NCI-H1105 (cell line): ENCODE data around the gene DAP.
"Not testable (repeated sequence)": the region's sequence is repeated elsewhere in the genome, so short reads cannot be mapped to it uniquely, and the experiment has no call there.

Source experiments
- DNase-seq: peaks from one replicate; lab custom pipeline; 2025; lab: John Stamatoyannopoulos, UW

Gene DAP

DNA sequence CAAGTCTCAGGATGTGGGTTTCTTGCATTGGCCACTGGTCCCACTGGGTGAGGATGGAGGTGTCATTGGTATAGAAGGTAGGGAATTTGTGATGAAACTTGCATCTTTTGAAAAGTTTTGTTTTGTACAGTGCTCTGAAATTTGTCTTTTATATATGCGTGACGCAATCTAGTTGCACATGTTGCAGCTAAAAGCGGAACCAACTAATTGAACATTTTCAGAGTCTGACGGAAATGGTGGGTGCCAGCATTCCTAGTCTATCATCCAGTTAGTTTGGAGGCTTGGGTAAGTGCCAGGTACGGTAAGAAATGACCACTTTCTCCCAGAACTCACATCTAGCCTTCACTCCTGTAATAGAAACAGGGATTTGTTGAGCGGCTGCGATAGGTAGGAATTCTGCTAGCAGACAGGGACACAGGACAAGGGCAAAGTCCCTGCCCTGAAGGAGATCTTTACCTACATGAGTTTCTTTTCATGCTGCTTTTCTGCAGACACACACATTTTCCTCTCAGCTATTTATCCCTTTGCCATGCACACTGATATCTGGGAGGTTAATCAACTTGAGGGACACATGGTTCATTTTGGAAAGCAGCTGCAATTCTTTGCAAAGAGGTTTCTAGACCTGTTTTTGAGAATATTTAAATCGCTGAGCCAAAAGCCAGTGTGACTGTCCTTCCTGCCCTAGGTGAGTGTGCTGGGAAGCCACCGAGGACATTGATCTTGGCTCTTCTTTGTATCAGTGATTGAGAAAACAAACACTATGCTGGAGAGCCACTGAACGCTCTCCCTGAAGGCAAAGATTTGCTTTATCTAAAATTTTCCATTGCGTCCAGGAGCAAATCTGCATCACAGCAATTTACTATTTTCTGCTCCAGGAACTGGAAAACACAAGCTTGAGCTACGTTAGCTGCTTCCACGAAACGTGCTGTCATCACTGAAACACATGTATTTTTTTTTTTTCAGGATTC, 89.7 kb downstream of the DAP start:
- DNase-seq, result no peak

DNA sequence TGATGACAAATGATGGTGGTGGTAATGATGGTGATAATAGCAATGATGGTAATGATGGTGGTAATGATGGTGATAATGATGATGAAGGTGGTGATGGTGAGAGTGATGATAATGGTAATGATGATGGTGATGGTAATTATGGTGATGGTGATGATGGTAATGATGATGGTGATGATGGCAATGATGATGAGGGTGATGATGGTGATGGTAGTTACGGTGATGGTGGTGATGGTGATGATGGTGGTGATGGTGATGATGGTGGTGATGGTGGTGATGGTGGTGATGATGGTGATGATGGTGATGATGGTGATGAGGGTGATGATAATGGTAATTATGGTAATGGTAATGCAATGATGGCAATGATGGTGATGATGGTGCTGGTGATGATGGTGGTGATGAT, 91.1 kb downstream of the DAP start:
- no peak for DNase-seq

DNA sequence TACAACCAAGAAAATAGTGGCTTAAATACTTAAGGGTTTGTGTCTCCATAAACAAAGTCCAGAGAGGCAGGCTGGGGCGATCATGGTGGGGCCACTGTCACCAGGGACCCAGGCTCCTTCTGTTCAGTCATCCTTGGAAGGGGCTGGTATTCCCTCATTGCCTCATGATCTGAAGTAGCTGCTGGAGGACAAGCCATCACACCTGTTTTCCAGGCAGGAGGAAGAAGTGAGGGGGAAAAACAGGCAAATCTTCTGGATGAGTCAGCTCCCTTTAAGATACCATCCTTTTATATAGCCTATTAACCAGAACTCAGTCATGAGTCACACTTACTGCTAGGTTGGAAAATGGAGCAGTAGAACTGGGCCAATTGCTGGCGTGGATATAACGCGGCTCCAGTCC, 92.3 kb downstream of the DAP start:
- DNase-seq, result no peak

DNA sequence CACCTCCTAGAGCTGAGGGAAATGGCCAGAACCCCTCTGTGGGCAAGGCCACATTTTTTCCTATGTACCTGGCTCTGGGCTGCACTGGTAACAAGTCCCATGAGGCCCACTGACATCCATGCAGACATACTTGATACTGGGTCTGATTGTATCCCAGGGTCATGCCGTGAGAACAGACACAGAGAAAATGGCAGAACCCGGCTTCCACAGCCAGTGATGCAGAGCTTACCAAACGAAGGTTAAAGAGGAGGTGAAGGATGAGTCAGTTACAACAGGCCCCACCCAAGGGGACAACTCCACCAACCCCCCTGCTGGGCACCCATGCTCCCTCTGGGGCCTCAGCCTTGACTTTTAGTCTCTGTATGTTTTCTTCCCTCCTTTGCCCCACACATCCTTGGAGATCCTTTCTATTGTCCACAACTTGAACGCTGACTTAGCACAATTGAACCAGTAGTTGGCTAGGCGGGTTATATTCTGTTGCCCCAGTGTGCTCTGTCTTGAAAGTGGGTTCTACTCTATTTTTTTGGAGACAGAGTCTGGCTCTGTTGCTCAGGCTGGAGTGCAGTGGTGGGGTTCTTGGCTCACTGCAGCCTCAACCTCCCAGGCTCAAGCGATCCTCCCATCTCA, 93.5 kb downstream of the DAP start:
- DNase-seq, result no peak

DNA sequence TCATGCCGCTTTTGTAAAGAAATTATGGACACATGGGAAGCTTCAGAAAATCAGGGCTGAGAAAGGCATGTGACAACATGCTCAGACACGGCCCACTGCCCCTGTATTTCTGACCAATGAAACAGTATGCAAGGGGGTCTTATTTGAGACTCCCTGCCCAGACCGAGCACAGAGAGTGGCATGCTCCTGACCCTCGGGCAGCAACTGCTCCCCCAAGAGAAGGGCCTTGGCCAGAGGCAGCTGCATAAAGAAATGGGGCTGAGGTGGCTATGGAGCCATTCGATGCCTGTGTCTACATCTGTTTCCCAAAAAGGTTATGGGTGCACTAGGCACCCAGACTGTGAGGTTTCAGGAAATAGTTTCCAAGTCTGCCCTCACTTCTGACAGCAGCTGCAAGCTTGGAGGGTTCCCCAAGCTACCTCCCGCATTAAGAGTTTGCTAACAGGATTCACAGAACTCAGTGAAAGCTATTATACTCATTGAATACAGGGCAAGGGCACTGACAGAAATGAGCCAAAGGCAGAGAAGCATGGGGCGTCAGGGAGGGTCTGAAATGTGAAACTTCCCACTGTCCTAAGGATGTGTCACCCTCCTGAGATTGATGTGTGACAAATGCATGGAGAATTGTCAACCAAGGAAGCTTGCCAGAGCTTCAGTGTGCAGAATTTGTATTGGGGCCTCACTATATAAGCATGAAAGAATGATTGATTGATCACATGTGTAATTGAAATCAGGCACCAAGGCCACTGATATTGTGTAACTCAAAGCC, 94.3 kb downstream of the DAP start:
- DNase-seq, result no peak

DNA sequence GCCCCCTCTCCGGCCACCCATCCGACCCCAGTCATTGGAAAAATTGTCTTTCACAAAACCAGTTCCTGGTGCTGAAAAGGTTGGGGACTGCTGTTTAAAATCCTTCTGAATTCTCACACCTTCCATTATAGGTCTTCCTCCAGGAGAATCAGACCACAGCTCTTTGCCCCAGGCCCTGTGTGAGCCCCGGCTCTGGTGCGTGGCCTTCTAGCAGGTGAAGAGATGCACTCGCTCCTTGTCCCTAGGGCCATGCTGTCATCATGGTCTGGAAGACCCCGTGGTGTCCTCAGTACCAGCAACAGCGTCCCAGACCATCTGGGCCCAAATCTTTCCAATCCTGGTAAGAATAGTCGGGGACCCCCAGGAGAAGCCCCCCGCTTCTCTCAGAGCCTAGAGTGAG, 95.2 kb downstream of the DAP start:
- no peak for DNase-seq

DNA sequence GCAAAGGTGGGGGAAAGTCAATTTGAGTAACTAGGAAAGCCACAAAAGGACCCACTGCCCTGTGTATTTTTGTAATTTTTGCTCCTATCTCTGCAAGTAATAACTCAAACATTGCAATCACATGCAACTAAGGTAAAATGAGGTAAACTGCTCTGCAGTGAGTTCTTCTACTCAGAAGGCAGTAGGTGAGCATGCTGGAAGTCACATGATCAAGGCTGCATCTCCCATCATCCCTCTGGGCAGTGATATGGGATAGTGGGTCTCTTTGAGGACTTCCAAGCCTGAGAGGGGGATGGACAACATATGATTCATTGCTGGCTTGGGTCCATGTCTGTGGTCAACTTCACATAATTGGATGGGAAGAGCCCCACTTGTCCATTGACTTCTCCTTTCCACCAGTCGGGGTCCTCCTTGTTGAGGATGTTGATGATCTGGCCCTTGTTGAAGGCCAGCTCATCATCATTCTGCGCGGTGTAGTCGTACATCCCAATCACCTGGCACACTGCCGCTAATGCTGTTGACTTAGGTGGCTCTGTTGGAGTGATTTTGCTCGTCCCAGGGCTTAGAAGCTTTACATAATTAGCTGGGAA, 96.8 kb downstream of the DAP start:
- not testable (repeated sequence) for DNase-seq

DNA sequence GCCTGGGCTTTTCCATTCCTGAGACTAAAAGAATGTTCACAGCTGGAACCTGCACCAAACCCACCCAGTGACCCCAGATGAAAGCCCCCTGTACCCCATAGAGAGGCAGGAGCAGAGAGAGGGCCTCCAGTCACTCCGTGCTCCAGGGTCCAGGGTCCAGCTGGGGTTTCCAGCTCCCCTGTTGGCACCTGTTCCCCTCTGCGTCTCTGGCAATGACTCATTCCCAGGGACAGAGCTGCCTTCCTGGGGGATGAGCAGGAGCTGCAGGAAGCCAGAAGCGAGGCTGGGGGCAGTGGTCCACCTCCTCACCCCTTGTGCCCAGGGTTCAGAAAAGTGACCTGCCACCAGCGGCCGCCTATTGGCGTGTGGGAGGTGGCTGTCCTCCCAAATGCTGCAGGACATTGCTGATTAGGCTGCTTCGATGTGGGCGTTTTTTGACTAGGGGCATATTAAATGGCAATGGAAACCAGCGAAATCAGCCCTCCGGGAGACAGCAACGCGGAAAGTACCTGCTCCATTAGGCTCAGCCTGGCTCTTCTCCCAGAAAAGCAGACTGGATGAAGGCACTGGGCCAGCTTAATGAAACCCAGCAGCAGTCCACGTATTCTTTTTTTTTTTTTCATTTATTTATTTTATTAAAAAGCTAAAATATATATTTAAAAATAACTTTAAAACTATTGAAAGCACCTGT, 97.4 kb downstream of the DAP start:
- DNase-seq, result no peak

DNA sequence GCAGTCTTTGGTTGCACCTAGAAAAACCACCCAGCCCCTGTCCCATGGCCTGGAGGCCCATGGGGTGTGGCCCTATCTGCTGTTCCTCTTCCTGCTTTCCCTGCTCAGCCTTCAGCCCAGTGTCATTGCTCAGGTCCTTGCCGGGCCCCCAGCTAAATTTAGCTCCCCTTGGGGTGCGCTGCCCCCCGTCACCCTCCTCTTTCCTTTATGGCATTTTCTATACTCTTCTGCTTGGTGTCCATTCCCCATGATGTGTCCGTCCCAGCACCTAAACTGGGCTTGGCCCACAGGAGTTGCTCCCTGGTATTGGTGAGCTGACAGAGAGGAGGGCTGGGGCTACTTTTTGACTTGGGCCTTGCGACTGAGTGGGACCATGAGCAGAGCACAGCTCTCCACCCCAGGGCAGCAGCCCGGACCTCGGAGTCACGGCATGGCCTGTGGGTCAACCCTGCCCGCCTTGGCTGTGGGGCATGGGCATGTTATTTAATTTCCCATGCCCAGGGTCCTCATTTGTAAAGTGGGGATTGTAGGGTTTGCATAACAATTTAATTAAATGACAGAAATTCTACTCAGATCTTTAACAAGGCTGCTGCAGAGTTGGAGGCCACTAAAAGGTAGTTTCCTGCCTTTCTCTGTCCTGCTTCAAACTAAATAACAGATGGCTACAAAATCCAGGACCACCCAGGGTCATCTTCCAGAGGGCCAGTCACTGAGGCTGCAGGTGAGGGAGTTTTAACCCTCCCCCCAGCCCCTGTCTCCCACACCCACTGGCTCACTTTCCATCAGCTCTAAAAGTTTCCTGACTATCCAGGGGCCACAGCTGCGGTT, 98.2 kb downstream of the DAP start:
- DNase-seq, result no peak

DNA sequence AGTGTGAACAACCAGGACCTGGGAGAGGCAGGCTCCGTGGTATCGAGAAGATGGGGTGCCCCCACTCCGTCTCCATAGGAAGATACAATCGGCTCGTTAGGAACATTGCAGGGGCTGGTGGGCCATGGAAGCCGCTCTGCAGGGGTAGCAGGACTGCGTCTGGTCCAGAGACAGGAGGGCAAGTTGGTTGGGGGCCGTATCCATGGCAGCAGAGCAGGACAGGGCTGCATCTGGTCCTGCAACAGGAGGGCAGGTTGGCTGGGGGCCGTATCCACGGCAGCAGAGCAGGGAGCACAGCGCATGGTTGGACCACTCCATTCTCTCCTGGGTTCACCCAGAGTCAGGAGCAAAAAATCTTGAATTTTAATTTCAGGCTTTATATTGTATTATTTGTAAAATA, 99.0 kb downstream of the DAP start:
- no peak for DNase-seq

DNA sequence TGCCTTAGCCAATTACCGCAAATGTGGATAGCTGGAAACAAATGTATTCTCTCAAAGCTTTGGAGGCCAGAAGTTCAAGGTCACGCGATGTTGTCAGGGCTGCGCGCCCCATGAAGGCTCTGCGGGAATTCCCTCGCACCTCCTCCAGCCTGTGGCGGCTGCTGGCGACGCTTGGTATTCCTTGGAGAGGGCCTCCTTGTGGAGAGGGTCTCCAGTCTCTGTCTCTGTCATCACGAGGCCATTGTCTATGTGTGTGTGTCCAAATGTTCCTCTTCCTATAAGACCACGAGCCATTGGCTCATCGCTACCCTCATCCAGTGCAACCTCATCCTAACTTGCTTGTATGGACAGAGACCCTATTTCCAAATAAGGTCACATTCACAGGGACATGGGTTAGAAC, 99.6 kb downstream of the DAP start:
- DNase-seq, result no peak

DNA sequence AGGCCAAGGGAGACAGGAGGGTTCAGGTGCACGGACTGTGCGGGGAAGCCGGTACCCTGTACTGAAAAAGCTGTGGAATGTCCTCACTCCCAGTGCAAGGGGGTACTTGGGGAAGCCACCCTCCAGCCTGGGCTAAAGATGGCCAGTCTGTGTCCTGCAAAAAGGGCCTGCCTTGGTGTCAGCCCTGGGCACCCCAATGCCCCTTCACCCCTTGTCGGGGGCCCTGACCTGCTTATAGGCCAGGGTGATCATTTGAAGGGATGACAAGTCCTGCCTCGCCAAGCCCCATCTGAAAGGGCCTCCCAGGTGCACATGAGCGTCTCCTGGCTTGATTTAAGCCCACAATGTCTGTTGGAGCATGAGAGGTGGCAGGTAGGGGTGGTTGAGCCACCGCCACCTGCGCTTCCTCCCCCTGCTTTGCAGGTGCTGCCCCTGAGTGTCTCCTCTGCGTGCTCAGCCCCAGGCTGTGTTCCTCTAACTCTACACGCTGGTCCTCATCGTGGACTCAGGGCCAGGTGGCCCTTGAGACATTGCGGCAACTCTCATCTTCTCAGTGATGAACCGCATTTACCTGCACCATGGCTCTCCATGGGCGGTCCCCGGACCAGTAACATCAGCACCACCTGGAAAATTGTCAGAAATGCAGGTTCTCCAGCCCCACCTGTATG, 100.2 kb downstream of the DAP start:
- DNase-seq, result no peak

DNA sequence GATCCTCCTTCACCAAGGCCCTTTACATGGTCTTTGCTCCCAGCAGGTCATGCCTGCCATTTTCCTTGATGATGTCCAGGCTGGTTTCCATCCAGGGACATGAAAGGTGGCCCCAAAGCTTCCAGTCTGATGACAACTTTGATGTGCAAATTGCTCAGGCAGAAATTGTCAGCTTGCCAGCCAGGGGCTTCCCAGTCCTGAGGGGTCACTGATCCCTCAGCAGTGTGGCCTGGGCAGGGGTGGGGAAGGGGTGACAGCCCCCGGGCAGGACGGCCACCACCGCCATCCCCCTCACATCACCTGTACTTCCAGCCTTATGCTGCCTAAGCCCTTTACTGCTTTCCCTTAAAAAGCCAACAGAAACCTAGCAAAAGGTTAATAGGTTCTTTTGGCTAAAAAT, 100.9 kb downstream of the DAP start:
- DNase-seq, result no peak

DNA sequence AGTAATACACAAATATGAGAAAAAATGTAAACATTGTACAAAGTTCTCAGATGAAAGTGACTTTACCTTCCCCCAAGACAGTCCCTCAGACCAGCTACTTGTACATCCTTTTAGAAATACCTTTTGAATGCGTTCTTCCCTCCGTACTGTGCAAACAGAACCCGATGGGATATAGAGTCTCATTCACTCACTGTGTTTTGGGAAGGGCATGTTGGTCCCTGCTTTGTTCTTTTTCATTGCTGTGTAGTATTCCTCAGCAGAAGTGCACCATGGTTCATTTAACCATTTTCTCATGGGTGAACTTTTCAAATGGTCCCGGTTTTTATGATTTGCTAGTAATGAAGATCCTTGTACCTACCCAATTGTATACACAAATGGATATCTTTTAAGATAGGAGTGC, 102.8 kb downstream of the DAP start:
- no peak for DNase-seq

DNA sequence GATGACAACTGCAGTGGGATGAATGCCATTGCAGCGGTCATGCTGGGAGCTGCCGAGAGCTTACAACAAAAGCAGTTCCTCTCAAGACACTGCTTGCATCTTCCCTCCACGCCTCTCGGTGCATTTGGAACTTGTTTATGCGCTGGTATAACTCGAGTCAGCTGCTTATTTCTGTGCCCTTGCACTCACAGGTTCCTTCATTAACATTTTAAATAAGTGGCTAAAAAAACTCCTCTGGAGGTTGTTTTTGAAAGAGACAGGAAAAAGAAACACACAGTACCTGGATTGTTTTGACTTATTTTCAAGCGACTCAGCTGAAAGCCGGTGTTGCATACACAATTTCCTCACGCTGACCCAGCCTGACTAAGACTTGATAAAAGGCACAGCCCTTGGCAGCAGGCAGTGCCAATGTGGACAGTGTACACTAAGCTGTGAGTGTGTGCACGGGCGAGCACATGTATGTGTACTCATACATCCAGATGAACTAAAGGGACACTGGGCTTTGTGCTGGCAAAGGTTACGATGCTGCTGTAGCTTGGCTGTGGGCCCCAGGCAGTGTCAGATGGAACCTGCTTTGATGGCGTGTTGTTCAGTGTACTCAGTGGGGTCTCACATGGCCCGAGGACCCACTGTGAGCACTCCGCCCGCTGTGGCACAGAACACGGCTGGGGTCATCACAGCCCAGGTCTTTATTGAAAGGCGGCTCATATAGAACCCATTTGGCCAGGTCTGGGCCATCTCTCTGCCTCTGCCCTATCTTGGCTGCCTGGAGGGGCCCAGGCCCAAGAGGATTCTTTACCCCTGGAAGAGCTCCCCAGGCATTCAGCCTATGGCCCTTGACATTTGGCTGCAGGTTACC, 104.8 kb downstream of the DAP start:
- DNase-seq, result no peak

DNA sequence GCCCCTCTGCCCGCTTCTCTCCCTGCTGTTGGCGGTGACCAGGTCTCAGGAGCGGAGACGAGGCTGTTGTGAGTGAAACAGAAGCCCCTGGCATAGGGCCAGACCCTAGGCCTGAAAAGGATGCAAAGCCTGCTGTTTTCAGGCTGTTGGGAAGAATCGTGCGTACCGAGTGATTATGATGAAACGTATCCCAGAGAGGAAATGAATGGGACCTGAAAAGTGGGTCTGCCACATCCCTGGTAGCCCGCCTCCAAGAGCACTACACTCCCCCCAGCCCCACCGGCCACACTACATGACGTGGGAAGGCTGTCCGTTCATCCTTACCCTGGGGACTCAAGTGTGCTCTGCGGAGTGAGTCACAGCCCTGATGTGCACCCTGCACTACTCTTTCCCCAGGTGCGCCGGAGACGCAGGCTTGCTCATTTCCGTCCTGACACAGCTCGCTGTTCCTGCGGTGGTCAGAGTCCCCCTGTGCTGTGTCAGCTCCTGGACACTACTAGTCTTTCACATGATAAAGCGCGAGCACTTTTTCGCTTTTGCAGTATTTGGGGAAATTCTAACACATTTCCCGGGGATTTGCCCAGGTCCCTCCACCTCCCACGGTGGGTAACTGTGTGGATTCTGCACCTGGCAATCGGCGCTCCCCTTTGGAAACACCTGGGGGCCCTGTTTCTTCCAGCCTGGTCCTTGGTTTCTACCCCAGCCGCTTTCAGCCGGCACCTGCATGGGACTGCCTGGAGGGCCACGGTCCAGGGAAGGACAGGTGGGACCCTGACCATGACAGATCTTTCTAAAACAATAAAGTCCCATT, 105.7 kb downstream of the DAP start:
- DNase-seq, result no peak

DNA sequence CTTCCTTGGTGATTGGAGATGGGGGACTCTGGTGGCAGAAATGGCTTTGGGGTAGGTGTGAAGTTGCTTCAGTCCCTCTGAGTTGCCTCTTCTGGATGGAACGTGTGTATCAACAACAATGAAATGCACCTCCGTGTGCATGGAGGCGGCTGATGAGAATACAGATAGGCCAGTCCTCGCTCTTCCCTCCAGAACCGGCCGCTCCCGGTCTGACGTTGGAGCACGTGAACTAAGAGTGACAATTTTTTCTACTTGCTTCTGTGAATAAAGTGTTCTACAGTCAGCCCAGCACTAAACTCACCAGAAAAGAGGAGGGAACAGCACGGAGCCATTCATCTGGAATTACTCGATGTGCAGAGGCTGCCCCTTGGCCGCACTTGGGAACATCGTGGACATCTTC, 106.5 kb downstream of the DAP start:
- no peak for DNase-seq

DNA sequence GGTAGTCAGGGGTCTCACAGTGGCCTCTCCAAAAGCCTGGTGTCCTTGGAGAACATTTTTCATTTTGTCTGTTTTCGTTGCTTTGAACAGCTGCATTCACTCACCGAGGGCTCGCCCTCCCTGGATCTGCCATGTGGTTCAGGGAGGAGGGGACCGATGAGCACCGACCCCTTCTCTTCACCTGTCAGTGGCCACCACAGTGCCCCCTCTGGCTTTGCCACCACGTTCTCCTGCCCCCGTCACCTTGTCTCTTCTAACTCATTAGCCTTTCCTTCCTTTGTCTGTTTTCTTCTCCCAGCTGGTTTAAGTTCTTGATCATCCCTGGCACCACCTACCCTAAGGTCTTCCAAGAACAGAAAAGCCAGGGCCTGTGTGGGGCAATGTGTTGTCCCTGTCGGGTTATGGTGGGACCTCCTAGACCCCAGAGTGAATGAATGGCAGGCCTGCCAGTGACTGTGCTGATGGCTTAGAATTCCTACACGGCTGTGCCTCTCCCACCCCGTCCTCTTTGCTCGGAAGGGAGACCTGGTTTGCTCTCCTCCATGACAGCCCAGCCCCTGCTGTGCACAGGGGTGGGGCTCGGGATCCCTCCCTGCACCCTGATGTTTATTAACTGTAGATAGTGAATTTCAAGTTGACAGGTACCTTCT, 107.2 kb downstream of the DAP start:
- DNase-seq, result no peak
